Stimulated activated CD4-positive, alpha-beta T cell treated with anti-CD3 and anti-CD28 coated beads, Interleukin-1b, Interleukin-23, amount 100 ng/mL, for 48 hours (primary cell): ENCODE measurements around the gene GCAT.

ENCODE experiments used
- DNase-seq: peaks from one replicate; pipeline ENCODE4 v3.0.0-alpha.2; 2020

GCAT gene

DNA sequence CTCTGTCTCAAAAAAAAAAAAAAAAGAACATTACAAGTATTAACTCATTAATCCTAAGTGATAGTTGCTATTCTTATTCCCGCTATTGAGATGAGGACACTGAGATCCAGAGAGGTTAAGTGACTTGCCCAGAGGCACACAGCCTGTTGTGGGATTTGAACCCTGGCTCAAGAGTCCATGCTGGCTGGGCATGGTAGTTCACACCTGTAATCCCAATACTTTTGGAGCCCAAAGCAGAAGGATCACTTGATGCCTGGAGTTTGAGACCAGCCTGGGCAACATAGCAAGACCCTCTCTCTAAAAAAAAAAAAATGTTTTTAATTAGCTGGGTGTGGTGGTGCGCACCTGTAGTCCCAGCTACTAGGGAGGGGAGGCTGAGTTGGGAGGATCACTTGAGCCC lies 4.1 kb downstream of the GCAT start:
- no peak for DNase-seq

GRCh38 chr22:37812869-37813678 lies 5.3 kb downstream of the GCAT start:
- no peak for DNase-seq

- no peak for DNase-seq
Observed at GRCh38 chr22:37815593-37815992, 7.9 kb downstream of the GCAT start.

DNA sequence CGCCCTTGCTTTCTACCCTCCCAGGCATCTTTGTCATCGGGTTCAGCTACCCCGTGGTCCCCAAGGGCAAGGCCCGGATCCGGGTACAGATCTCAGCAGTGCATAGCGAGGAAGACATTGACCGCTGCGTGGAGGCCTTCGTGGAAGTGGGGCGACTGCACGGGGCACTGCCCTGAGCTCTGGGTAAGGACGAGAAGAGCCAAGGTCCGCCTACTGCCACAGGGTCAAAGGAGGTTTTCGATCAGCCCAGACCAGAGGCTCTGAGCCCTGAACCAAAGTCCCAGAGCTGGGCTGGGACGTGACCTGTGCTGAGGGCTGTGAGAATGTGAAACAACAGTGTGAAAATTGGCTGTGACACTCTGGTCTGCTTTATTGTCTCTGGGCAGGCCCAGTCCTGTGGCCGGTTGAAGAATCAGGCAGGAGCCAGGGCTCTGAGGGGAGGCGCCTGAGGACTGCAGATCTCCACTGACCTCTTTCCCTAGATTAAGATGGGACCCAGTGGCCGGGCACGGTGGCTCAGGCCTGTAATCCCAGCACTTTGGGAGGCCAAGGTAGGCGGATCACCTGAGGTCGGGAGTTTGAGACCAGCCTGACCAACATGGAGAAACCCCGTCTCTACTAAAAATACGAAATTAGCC lies 8.9 kb downstream of the GCAT start:
- no peak for DNase-seq

DNA sequence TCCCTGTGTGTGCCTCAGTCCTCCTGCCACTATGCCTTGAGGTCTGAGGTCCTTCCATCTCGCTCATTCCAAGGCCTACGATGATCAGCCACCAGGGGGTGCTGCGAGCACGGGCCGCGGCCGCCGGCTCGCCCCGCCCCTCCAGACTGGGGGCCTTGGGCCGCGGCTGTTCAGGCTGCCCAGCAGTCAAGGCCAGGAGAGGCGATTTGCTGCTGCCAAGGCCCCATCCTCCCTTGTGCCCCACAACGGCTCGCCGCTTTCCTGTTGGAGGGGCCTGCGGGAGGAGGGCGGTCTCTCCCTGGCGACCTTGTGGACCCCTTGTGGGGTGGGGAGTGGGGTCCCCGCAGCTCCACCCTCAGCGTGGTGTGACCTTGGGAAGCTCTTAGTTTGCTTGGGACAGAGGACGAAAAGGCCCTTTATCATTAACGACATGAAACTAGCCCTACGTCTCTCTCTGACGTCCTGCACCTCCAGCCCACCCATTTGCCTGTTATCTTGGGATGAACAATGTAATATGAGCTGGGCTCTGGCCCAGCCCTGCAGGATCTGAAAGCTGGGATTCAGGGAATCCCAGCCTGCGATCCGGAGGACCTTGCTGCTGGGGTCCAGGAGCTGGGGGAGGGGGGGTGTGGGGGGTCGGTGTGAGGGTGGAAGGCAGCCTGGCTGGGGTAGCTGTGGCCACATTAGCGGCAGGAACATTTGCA lies 10.1 kb downstream of the GCAT start:
- DNase-seq, result peak; percentile 75

- DNase-seq, result peak; percentile 70
Observed at GRCh38 chr22:37818409-37819104, 10.8 kb downstream of the GCAT start.

DNA sequence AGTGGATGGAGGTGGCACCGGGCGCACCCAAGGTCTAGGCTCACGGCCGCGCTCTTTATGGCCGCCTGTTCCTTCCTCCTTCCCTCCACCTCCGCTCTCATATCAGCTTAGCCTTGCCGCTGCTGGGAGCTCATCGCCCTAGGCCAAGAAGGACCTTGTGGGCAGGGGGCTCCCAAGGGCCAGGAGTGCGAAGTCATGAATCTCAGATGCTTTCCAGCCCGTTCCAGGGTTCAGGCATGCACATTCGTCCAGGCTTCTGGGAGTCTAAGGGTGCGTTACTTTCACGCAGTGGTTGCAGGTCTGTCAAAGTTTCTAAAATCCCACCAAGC lies 11.3 kb downstream of the GCAT start:
- DNase-seq, result no peak

- DNase-seq, result no peak
Observed at GRCh38 chr22:37820350-37820749, 12.6 kb downstream of the GCAT start.

DNA sequence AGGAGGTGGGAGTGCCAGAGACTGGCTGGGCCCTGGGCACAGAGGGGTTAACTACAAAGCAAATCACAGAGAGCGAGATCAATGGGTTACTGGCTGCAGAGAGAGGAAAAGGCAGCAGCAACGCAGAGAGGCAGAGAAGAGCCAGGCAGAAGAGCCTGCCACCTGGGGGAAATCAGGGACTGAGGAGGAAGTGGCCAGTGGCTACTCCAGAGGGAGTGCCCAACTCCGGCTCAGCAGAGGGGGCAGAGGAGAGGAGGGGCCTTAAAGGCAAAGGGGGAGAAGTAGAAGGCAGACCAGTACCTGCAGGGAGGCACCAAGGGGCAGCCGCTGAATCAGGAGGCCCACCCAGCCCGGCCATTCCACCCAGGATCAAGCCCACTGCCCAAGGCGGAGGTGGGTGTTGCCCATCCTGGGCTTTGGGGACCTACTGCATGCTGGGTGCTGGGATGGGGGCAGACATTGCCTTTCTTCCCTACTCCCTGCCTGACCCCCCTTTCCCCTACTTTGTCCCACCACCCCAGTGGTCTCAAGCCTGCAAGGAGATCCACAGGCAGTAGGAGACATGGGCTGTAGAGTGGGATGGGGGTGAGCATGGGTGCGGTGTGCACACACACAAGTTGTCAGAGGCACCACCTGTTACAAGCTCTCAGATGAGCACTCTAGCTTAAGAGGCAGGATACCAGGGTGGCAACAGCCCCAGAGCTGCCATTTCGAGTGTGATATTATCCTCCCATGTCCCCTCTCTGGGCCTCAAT lies 14.5 kb downstream of the GCAT start:
- no peak for DNase-seq

DNA sequence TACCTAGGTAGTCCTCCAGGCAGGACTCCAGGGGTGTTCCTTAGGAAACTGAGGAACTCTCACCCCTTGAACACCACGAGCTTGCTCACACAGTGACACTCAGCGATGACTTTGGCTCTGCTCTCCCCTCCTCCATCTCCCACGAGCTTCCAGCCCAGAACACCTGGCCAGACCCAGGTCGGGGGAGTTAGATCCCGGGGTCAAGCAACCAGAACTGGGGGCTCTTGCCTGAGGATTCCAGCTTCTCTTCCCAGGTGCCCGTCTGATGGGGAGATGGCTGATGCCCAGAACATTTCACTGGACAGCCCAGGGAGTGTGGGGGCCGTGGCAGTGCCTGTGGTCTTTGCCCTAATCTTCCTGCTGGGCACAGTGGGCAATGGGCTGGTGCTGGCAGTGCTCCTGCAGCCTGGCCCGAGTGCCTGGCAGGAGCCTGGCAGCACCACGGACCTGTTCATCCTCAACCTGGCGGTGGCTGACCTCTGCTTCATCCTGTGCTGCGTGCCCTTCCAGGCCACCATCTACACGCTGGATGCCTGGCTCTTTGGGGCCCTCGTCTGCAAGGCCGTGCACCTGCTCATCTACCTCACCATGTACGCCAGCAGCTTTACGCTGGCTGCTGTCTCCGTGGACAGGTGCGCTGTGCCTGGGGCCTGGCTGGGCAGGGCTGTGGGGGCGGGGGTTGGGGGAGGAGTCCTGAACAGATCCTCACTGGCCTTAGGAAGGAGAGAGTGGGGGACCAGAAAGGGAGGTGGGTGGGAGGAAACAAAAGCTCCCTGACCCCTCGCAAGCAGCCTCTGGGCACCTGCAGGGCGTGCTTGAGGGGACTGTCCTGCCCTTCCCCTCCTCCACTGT lies 15.6 kb downstream of the GCAT start, which contains the start of gene GALR3:
Gene GALR3, plus strand, starts transcription at position 249 of the 852 bp plus-strand sequence. Its CDS starts 25 bp downstream, at position 274.
- no peak for DNase-seq

DNA sequence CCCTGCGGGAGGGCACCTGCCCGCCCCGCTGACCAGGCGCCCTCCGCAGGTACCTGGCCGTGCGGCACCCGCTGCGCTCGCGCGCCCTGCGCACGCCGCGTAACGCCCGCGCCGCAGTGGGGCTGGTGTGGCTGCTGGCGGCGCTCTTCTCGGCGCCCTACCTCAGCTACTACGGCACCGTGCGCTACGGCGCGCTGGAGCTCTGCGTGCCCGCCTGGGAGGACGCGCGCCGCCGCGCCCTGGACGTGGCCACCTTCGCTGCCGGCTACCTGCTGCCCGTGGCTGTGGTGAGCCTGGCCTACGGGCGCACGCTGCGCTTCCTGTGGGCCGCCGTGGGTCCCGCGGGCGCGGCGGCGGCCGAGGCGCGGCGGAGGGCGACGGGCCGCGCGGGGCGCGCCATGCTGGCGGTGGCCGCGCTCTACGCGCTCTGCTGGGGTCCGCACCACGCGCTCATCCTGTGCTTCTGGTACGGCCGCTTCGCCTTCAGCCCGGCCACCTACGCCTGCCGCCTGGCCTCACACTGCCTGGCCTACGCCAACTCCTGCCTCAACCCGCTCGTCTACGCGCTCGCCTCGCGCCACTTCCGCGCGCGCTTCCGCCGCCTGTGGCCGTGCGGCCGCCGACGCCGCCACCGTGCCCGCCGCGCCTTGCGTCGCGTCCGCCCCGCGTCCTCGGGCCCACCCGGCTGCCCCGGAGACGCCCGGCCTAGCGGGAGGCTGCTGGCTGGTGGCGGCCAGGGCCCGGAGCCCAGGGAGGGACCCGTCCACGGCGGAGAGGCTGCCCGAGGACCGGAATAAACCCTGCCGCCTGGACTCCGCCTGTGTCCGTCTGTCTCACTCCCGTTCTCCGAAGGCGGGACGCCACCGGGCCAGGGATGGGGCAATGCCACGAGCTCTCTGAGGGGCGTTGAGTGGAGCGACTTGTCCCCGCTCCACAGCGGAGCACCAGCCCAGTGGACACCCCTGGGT lies 17.2 kb downstream of the GCAT start:
- DNase-seq, result no peak

- no peak for DNase-seq
Observed at GRCh38 chr22:37827056-37827455, 19.3 kb downstream of the GCAT start.

DNA sequence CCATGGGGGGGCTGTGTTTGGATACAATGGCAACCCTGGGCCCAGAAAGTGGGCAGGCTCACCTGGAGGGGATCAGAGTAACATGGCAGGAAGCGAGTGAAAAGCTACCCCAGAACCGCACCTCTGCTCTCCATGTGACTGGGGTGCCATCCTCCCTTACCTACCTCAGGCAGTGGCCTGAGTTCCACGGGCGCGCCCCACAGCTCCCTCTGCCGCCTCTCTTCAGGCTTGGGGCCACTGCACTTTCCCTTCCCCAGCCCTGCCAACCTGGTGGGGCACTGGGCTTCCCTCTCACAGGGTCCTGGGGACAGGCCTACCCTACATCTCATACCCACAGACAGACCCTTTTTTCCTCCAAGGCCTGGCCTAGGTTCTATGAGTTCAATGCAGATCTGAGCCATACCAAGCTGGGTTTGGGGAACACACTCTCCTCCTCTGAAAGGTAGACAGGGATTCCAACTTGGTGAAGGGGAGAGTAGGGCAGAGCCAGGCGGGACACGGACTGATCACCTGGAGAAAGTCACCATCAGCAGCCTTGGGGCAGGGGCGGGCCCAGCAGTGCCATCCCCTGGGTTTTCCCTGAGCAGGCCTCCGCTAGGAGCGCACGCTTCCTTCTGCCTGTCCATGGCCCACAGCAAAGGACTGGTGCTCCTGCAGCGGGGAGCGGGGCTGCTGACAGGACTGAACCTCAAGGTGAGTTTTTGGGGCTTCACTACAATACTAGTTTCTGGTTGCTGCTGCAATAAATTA lies 22.5 kb downstream of the GCAT start:
- no peak for DNase-seq

DNA sequence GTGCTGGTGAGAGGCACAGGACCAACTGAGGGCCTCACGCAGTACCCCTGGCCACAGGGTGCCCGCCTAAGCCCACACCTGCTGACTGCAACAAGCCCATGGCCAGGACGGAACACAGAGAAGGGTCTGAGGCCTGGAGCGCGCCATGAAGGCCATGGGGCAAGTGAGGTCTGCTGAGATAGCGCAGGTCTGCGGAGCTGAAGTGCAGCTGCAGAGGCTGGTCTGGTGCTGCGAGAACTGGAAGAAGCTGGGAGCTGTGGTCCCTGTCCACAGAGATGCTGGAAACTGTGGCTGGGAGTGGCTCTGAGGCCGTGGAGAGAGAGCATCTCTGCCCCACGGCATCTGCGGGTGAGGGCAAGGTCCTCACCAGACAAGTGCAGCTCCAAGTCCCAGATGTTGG lies 23.7 kb downstream of the GCAT start:
- no peak for DNase-seq

GRCh38 chr22:37832022-37832857 lies 24.5 kb downstream of the GCAT start:
- no peak for DNase-seq

DNA sequence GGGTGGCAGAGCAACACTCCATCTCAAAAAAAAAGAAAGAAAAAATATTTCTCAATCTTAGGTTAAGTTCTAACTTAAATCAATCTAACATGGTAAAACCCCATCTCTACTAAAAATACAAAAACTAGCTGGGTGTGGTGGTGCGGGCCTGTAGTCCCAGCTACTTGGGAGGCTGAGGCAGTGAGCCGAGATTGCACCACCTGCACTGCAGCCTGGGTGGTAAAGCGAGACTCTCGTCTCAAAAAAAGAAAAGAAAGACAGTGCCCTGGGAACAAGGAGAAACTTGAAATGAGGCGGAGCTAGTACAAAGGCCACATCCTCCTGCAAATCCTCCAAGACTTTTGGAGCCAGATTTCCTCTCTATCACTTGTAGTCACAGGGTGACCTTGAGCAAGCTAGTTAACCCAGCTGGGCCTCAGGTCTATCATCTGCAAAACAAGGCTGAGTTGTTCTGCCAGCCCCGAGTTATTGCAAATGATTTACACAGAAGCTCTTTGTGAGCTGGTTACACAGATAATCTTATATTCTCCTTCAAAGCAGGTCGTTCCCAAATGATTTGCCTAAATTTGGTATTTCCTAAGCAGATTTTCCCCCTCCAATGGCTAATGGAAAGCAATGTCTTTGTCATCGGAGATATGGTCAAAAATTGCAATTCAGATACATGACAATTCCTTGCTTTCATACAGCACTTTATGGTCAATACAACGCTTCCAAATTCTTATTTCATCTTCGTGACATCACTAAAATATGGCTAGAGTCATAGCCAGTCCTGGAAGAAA lies 34.5 kb downstream of the GCAT start:
- DNase-seq, result no peak

DNA sequence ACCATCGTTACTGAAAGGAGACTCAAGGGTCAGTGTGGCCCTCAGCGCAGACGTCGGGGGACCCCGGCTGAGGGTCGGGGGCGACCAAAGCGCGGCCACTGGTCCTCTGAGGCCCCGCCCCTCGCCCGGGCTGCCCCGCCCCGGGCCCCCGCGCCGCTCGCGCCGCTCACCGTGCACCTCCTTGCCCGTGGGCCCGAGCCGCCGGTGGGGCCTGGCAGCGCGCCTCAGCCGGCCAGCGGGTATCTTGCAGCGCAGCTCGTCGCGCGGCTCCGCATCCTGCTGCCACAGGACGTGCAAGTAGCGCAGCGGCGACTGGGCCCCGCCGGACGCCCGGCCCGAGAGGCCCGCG lies 36.0 kb downstream of the GCAT start:
- peak; percentile 48 for DNase-seq

DNA sequence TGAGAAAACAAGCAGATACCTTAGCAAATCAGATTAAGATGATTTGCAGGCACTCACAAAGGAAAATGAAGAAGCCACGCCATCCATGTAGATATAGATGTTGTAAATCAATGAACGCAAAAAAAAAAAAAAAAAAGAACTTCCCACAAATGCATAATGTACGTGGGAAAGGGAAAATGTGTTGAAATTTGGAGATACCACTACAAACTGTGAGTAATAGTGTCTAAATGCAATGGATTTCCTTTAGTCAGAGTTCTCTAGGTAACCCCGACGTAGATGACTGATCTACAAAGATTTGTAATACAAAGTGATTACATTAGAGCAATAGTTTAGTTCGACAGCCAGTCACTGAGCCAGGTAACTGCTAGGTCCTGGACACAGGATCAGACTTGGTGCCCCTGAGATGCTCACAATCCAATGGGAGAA lies 37.2 kb downstream of the GCAT start:
- no peak for DNase-seq
